Gastrocnemius medialis (tissue), 4 donors: Measurements from ENCODE around the gene RIC8B. TPM values are rescaled to one million over a fixed set of nuclear protein-coding genes. Genes with fewer than 3 reads are reported as not detected.

Source experiments
- ATAC-seq, 2 donors: fragments of 150-250 bp; one replicate each; pipeline ENCODE4 v1.9.1; 2016
- DNase-seq, 2 donors: peaks; one replicate each; pipeline ENCODE4 v3.0.0-alpha.2; 2019
- H3K27ac ChIP-seq, 4 donors: fragments of 200-600 bp; sonication (generic); 1 replicate in 1 of 4; 2 replicates in 3 of 4; pipeline ENCODE4 v1.5.1; 2016 to 2018; ENCODE audit warnings: mild to moderate bottlenecking in 2 of 4, moderate library complexity in 1 of 4
- H3K27me3 ChIP-seq, 3 donors: fragments of 200-600 bp; sonication (generic) in 2 of 3; 1 replicate in 1 of 3; 2 replicates in 2 of 3; pipeline versions ENCODE4 v1.5.1 to v1.6.0; 2016 to 2019; ENCODE audit warnings: mild to moderate bottlenecking in 1 of 3, moderate library complexity in 1 of 3
- H3K36me3 ChIP-seq, 2 donors: fragments of 200-600 bp; sonication (generic) in 1 of 2; one replicate each; pipeline ENCODE4 v1.5.1; 2017 to 2018
- H3K4me1 ChIP-seq, 2 donors: fragments of 200-600 bp; sonication (generic) in 1 of 2; one replicate each; pipeline ENCODE4 v1.5.1; 2016 to 2017; ENCODE audit warnings: mild to moderate bottlenecking in 2 of 2
- H3K4me3 ChIP-seq, 4 donors: fragments of 200-600 bp; sonication (generic) in 3 of 4; 1 replicate in 1 of 4; 2 replicates in 3 of 4; pipeline ENCODE4 v1.5.1; 2016 to 2019; ENCODE audit warnings: mild to moderate bottlenecking in 2 of 4
- H3K9me3 ChIP-seq, 3 donors: fragments of 200-600 bp; sonication (generic) in 2 of 3; 1 replicate in 1 of 3; 2 replicates in 2 of 3; pipeline ENCODE4 v1.5.1; 2016 to 2019
- POLR2A ChIP-seq, 2 donors: fragments of 450-650 bp; IDR thresholded peaks; one replicate each; pipeline ENCODE4 v1.6.1; 2017; ENCODE audit warnings: antibody characterized with exemption in 2 of 2, mild to moderate bottlenecking in 2 of 2, moderate library complexity in 2 of 2
- in situ Hi-C, 4 donors: fragments of 200-750 bp; cut with MboI; loops; one replicate each; pipeline versions ENCODE4 v1.15.0 to v1.8.0; 2017; ENCODE audit warnings: low sequenced_read_pairs in 4 of 4
- intact Hi-C: fragments of 100-400 bp; cut with DNase I; formaldehyde crosslinking; loops from one replicate; pipeline ENCODE4 v1.15.1; 2023; ENCODE audit warnings: low total_unique reads
- total RNA-seq, 4 donors: library from RNA; depleted of rRNA; stranded (reverse); fragments of >200 nt; gene quantifications; one replicate each; pipeline versions ENCODE4 v1.1.0 to v1.2.3, GENCODE V29; 2016
- TF ChIP-seq, protein P1 (sequence below), 5 experiments: fragments of 450-650 bp in 3 of 5; fragments of 200-600 bp in 2 of 5; sonication (generic) in 2 of 5; IDR thresholded peaks in 4 of 5; conservative IDR thresholded peaks in 1 of 5; 1 replicate in 4 of 5; 2 replicates in 1 of 5; pipeline ENCODE4 v1.5.1; 2016 to 2019; ENCODE audit warnings: antibody characterized with exemption in 5 of 5, mild to moderate bottlenecking in 3 of 5, moderate library complexity in 3 of 5

RIC8B gene
- total RNA-seq, 4 donors from 2014 or later = 6.1 to 16.0 (median 10.0) TPM

DNA sequence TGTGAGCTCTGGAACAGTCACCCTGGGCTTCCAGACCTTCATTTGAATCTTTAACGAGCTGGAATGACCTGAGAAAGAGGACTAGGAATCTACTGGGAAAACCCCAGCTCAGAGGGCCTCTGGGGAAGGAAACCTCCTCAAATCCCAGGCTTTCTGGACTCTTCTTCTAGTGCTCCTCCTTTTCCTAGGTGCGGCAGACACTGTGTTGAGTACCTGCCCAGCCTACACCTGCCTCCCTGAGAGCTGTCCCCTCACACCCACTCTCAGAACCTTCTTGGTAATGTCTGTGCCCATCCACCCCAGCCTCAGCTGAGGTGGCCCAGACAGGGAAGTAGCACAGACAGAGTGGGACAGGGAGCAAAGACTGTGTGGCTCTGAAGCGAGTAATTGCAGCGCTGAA is 133.4 kb downstream of the RIC8B start:
- H3K36me3 ChIP-seq = no peaks in the 10 kb centered on the region
- no peaks in the 10 kb centered on the region for H3K9me3 ChIP-seq
- no peak overlapping the region for H3K4me3 ChIP-seq
- H3K27me3 ChIP-seq = no peaks in the 10 kb centered on the region
- TF ChIP-seq, protein P1, sequence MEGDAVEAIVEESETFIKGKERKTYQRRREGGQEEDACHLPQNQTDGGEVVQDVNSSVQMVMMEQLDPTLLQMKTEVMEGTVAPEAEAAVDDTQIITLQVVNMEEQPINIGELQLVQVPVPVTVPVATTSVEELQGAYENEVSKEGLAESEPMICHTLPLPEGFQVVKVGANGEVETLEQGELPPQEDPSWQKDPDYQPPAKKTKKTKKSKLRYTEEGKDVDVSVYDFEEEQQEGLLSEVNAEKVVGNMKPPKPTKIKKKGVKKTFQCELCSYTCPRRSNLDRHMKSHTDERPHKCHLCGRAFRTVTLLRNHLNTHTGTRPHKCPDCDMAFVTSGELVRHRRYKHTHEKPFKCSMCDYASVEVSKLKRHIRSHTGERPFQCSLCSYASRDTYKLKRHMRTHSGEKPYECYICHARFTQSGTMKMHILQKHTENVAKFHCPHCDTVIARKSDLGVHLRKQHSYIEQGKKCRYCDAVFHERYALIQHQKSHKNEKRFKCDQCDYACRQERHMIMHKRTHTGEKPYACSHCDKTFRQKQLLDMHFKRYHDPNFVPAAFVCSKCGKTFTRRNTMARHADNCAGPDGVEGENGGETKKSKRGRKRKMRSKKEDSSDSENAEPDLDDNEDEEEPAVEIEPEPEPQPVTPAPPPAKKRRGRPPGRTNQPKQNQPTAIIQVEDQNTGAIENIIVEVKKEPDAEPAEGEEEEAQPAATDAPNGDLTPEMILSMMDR (IDR thresholded peaks at IDR 0.05 in 4 of 5, conservative IDR thresholded peaks at IDR 0.05 in 1 of 5) = no peak
- TF ChIP-seq POLR2A (IDR thresholded peaks at IDR 0.05) = no peak
- H3K4me1 ChIP-seq = peaks cover 3 to 4% of the 10 kb centered on the region in 2 donors
- H3K27ac ChIP-seq = no peak overlapping the region
- ATAC-seq (no peak), DNase-seq (no peak)
- in situ Hi-C loops (no loop called here), intact Hi-C loops (no loop called here)

DNA sequence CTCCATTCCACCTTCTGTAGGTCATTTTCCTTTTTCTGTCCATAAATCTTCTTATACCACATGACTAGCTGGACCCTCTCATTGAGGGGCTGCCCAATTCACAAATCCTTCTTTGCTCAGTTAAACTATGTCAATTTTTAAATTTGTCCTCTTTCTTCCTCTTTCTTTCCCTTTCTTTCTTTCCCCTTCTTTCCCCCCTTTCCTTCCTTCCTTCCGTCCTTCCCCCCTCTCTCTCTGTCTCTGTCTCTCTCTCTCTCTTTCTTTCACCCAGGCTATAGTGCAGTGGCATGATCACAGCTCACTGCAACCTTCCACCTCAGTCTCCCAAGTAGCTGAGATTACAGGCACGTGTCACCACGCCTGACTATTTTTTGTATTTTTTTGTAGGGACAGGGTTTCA is 134.1 kb downstream of the RIC8B start:
- no peak overlapping the region for H3K4me3 ChIP-seq
- intact Hi-C loops = no loop called here
- in situ Hi-C loops = no loop called here
- H3K36me3 ChIP-seq = no peaks in the 10 kb centered on the region
- no peak for ATAC-seq
- no peak overlapping the region for H3K27ac ChIP-seq
- TF ChIP-seq, protein P1 (IDR thresholded peaks at IDR 0.05 in 4 of 5, conservative IDR thresholded peaks at IDR 0.05 in 1 of 5) = no peak
- no peak for TF ChIP-seq POLR2A (IDR thresholded peaks at IDR 0.05)
- no peaks in the 10 kb centered on the region for H3K9me3 ChIP-seq
- no peaks in the 10 kb centered on the region for H3K27me3 ChIP-seq
- peaks cover 3 to 4% of the 10 kb centered on the region in 2 donors for H3K4me1 ChIP-seq
- DNase-seq = no peak

DNA sequence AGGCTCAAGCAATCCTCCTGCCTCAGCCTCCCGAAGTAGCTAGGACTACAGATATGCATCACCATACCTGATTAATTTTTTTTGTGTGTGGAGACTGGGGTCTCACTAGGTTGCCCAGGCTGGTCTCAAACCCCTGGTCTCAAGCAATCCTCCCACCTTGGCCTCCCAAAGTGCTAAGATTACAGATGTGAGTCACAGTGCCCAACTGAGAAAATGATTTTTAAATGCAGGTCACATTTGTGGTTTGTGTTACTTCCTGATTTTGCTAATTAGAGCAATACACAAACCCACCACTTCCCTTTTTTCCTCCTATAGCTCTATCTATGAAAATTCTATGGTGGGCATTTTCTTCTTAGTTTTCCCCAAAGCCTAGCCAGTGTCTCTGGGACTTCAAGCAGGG is 135.7 kb downstream of the RIC8B start:
- intact Hi-C loops (no loop called here), in situ Hi-C loops (loop anchor here in 2 of 4 donors (5.0 to 10.0 kb wide), 2 partner anchors 523 to 525 kb away; no protein-coding TSS in a partner anchor)
- H3K27ac ChIP-seq = no peak overlapping the region
- no peak overlapping the region for H3K4me3 ChIP-seq
- no peaks in the 10 kb centered on the region for H3K9me3 ChIP-seq
- no peak for TF ChIP-seq POLR2A (IDR thresholded peaks at IDR 0.05)
- TF ChIP-seq, protein P1 (IDR thresholded peaks at IDR 0.05 in 4 of 5, conservative IDR thresholded peaks at IDR 0.05 in 1 of 5) = no peak
- DNase-seq = no peak
- no peaks in the 10 kb centered on the region for H3K27me3 ChIP-seq
- ATAC-seq = no peak
- H3K4me1 ChIP-seq = no peaks in the 10 kb centered on the region
- no peaks in the 10 kb centered on the region for H3K36me3 ChIP-seq

DNA sequence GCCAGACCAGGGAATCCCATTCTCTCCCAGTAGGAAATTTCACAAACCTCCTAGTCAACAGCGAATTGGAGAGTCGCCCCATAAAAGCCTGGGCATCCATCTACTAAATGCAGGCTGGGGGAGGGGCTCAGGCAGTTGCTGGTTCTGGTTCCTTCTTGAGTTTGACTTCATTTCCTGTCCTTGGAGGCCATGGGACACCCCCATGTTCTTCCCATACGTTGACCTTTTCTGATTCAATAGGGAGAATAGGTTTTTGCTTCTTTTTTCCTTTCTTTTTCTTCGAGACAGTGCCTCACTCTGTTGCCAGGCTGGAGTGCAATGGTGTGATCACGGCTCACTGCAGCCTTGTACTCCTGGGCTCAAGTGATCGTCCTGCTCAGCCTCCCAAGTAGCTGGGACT is 137.1 kb downstream of the RIC8B start:
- no peaks in the 10 kb centered on the region for H3K36me3 ChIP-seq
- TF ChIP-seq, protein P1 (IDR thresholded peaks at IDR 0.05 in 4 of 5, conservative IDR thresholded peaks at IDR 0.05 in 1 of 5) = no peak
- TF ChIP-seq POLR2A (IDR thresholded peaks at IDR 0.05) = no peak
- no peak overlapping the region for H3K4me3 ChIP-seq
- no peak for DNase-seq
- in situ Hi-C loops (loop anchor here in 2 of 4 donors (5.0 to 10.0 kb wide), 2 partner anchors 524 to 527 kb away; no protein-coding TSS in a partner anchor), intact Hi-C loops (no loop called here)
- H3K4me1 ChIP-seq = no peaks in the 10 kb centered on the region
- ATAC-seq = no peak
- H3K9me3 ChIP-seq = no peaks in the 10 kb centered on the region
- no peaks in the 10 kb centered on the region for H3K27me3 ChIP-seq
- no peak overlapping the region for H3K27ac ChIP-seq

DNA sequence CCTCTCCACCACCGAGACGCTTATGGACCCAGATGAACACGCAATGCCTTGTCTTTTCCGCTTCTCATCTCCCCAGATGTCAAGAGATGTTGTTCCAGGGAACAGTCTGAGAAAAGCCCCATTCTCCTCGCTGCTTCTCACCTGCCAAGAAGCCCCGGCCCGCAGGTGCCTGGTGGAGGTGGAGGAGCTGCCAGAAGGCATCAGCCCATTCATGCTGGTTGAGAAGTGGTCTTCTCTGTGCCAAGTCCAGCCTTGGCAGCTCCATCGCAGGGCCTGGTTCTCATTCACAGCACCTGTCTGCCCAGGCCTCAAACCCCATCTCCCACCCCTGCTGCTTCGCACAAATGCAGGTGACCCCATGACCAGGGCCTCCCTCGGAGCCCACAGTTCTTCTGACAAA is 139.0 kb downstream of the RIC8B start:
- no peak overlapping the region for H3K4me3 ChIP-seq
- in situ Hi-C loops = loop anchor here in 2 of 4 donors (5.0 to 10.0 kb wide), 2 partner anchors 526 to 529 kb away; no protein-coding TSS in a partner anchor
- H3K27me3 ChIP-seq = no peaks in the 10 kb centered on the region

More for the DNA sequence above, 139.0 kb downstream of the RIC8B start:
- TF ChIP-seq, protein P1 (IDR thresholded peaks at IDR 0.05 in 4 of 5, conservative IDR thresholded peaks at IDR 0.05 in 1 of 5) = no peak
- TF ChIP-seq POLR2A (IDR thresholded peaks at IDR 0.05) = no peak
- no peaks in the 10 kb centered on the region for H3K9me3 ChIP-seq
- H3K36me3 ChIP-seq = no peaks in the 10 kb centered on the region
- DNase-seq (no peak), ATAC-seq (no peak)
- no peaks in the 10 kb centered on the region for H3K4me1 ChIP-seq
- no peak overlapping the region for H3K27ac ChIP-seq
- intact Hi-C loops = no loop called here
